DOHH2 (cell line): ENCODE data around the gene PTGR2.
A peak's percentile ranks its signal among the peaks of the same experiment; 100 is the strongest.

Experiments used
- H3F3A ChIP-seq: fragments of 200-600 bp; sonication (generic), shearing (Covaris generic); 2 replicates; pipeline ENCODE4 v1.6.0; 2016; ENCODE audit warnings: antibody characterized with exemption, mild to moderate bottlenecking; ENCODE audit not compliant: control insufficient read depth, insufficient read depth
- H3K27ac ChIP-seq: fragments of 200-600 bp; sonication (generic); 2 replicates; pipeline ENCODE4 v1.5.1; 2014; ENCODE audit warnings: low read depth, mild to moderate bottlenecking, low read length, moderate library complexity
- H3K27me3 ChIP-seq: fragments of 200-600 bp; sonication (generic); 2 replicates; pipeline ENCODE4 v1.6.1; 2014; ENCODE audit warnings: mild to moderate bottlenecking, low read length, mixed read lengths; ENCODE audit not compliant: control insufficient read depth
- H3K36me3 ChIP-seq: fragments of 200-600 bp; sonication (generic); 2 replicates; pipeline ENCODE4 v1.6.1; 2014; ENCODE audit warnings: mild to moderate bottlenecking, low read length, moderate library complexity, mixed read lengths; ENCODE audit not compliant: control insufficient read depth
- H3K4me1 ChIP-seq: fragments of 200-600 bp; sonication (generic); 2 replicates; pipeline ENCODE4 v1.6.1; 2014; ENCODE audit warnings: mild to moderate bottlenecking, low read length, mixed read lengths; ENCODE audit not compliant: control insufficient read depth
- H3K4me2 ChIP-seq: fragments of 200-600 bp; sonication (generic); 2 replicates; pipeline ENCODE4 v1.6.0; 2014; ENCODE audit warnings: mild to moderate bottlenecking, low read length, moderate library complexity
- H3K4me3 ChIP-seq: fragments of 200-600 bp; sonication (generic); 2 replicates; pipeline ENCODE4 v1.5.1; 2014; ENCODE audit warnings: mild to moderate bottlenecking, low read length, mixed read lengths
- H3K79me2 ChIP-seq: fragments of 200-600 bp; sonication (generic); 2 replicates; pipeline ENCODE4 v1.6.1; 2014; ENCODE audit warnings: mild to moderate bottlenecking, low read length, mixed read lengths; ENCODE audit not compliant: control insufficient read depth
- H3K9me2 ChIP-seq: fragments of 200-600 bp; sonication (generic); replicated peaks from 2 replicates; pipeline ENCODE4 v1.6.1; 2014; ENCODE audit warnings: mild to moderate bottlenecking, low read length, mixed read lengths; ENCODE audit not compliant: control insufficient read depth
- H3K9me3 ChIP-seq: fragments of 200-600 bp; sonication (generic); 2 replicates; pipeline ENCODE4 v1.6.1; 2014; ENCODE audit warnings: antibody characterized with exemption, low read length, mixed read lengths; ENCODE audit not compliant: control insufficient read depth, insufficient read depth
- H4K20me1 ChIP-seq: fragments of 200-600 bp; sonication (generic); 2 replicates; pipeline ENCODE4 v1.6.0; 2014; ENCODE audit warnings: low read depth, mild to moderate bottlenecking, antibody characterized with exemption, low read length, moderate library complexity; ENCODE audit not compliant: control insufficient read depth, insufficient read depth
- EZH2phosphoT487 ChIP-seq: fragments of 200-600 bp; sonication (generic); IDR thresholded peaks from 2 replicates; pipeline ENCODE4 v1.6.1; 2017; ENCODE audit warnings: borderline replicate concordance, mild to moderate bottlenecking, antibody characterized with exemption, low read length, moderate library complexity, mixed read lengths
- TF ChIP-seq, protein P1 (sequence below): fragments of 200-600 bp; sonication (generic); IDR thresholded peaks from one replicate; pipeline ENCODE4 v1.5.1; 2014; ENCODE audit warnings: antibody characterized with exemption, mild to moderate bottlenecking, low read depth, low read length; ENCODE audit not compliant: poor library complexity, severe bottlenecking

Gene PTGR2

DNA sequence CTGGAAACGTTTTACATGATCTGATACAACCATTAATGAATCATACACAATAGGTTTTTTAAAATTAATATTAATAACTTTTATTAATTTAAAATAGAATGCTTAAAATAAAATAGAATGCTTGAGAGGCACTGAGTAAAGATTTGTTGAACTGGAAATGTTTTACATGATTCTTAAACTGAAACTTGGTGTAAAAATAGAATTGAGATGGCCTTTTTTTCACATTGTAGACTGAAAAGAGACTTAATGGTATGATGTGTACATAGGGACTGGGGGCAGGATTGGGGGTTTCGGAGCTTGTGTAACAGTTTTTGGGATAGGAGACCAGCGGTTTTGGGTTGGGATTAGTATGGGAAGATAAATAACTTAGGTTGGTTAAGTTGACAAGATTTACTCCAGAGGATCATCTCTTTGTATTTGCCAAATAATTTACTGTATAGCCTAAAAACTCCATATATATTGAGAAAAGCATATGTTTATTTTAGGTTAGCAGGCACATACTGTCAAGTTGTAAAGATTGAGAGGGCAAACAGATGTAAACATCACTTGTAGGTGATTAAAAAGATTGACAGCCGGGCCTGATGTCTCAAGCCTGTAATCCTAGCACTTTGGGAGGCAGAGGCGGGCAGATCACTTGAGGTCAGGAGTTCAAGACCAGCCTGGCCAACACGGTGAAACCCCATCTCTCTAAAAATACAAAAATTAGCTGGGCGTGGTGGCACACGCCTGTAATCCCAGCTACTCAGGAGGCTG is 33.0 kb downstream of the PTGR2 start:
- no peaks in the 10 kb centered on the region for H4K20me1 ChIP-seq
- H3K27ac ChIP-seq, result no peak overlapping the region
- peaks cover 33% of the 10 kb centered on the region for H3K4me1 ChIP-seq
- H3K9me3 ChIP-seq, result no peaks in the 10 kb centered on the region
- H3K79me2 ChIP-seq, result peaks cover 52% of the 10 kb centered on the region
- H3F3A ChIP-seq, result no peaks in the 10 kb centered on the region
- peak overlapping the region; percentile 61 for H3K4me2 ChIP-seq
- TF ChIP-seq, protein P1, sequence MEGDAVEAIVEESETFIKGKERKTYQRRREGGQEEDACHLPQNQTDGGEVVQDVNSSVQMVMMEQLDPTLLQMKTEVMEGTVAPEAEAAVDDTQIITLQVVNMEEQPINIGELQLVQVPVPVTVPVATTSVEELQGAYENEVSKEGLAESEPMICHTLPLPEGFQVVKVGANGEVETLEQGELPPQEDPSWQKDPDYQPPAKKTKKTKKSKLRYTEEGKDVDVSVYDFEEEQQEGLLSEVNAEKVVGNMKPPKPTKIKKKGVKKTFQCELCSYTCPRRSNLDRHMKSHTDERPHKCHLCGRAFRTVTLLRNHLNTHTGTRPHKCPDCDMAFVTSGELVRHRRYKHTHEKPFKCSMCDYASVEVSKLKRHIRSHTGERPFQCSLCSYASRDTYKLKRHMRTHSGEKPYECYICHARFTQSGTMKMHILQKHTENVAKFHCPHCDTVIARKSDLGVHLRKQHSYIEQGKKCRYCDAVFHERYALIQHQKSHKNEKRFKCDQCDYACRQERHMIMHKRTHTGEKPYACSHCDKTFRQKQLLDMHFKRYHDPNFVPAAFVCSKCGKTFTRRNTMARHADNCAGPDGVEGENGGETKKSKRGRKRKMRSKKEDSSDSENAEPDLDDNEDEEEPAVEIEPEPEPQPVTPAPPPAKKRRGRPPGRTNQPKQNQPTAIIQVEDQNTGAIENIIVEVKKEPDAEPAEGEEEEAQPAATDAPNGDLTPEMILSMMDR, result no peak
- no peaks in the 10 kb centered on the region for H3K27me3 ChIP-seq
- no peaks in the 10 kb centered on the region for H3K9me2 ChIP-seq
- peak overlapping the region; percentile 88 for H3K4me3 ChIP-seq
- peaks cover 12% of the 10 kb centered on the region for H3K36me3 ChIP-seq

DNA sequence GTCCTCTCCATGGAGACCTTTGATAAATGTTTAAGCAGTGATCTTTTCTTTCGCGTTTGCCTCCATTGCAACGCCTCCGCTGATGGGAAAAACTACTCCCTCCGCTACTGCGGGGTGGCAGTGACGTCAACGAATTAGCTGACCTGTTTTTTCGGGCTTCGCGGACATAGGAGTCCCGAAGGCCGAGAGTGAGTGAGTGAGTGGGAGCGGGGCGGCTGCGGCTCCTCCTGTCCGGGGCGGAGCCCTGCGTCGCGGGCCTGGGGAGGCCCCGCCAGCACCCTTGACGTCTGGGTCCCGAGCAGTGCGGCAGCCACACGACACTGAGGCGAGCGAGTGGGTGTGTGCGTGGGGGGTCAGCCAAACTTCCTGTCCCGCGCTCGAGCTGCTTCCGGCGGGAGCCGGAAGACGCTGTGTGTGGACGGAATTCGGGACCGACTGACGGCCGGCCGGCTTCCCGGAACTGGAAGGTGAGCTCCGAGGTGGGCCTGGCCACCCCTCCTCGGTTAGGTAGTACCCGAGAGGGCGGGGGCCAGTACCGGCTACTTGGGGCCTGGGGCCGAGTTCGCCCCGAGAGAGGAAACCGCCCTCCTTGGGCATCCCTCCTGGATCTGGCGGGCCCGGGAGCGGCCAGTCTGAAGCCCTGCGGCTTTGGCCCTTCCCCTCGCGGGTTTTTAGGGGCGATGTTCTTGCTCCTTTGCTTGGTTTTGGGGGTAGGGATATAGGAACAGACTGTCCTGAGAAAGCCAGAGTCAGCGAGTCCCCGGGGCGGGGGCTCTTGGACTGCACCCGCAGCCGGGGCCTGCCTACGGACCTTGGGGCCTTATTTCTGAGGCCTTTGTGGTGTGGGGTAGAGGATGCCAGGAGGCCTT is 35.1 kb downstream of the PTGR2 start, which contains the start of gene ZNF410:
Gene ZNF410, plus strand, starts transcription at position 411 of the 869 bp plus-strand sequence. CDS start 5,317 bp downstream, outside the sequence.
- Histone ChIP-seq H3K4me3 (peak within 1 kb of the TSS; percentile 88), H3K27ac (peak within 1 kb of the TSS; percentile 71), H3K36me3 (peaks cover 12% of the 10 kb centered on the region), H3K4me1 (peaks cover 33% of the 10 kb centered on the region), H3K79me2 (peaks cover 71% of the 10 kb centered on the region), H3K9me2 (no peaks in the 10 kb centered on the region), H3K4me2 (peak within 1 kb of the TSS; percentile 61), H3K27me3 (no peaks in the 10 kb centered on the region), H3K9me3 (no peaks in the 10 kb centered on the region), H3F3A (no peaks in the 10 kb centered on the region), H4K20me1 (no peaks in the 10 kb centered on the region)
- TF ChIP-seq, protein P1, result no peak
- no peak for TF ChIP-seq EZH2phosphoT487

DNA sequence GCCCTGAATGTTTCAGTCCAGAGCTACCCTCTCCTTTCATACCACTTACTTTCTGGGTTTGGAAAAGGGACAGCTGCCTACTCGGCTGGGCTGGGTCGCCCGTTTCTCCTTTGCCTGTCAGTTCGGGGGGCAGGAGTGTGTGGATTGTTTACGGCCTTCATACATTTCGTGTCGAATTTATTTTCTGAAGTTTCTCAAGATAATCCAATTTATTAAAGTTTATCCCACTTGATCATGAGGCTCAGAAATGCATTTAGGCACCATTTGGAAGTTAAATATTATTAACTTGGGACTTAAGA is 35.6 kb downstream of the PTGR2 start:
- Histone ChIP-seq H3K4me1 (peaks cover 33% of the 10 kb centered on the region), H3K9me3 (no peaks in the 10 kb centered on the region), H3K4me3 (peak overlapping the region; percentile 88), H3K36me3 (peaks cover 16% of the 10 kb centered on the region), H3K4me2 (peak overlapping the region; percentile 61), H3F3A (no peaks in the 10 kb centered on the region), H3K27ac (peak overlapping the region; percentile 71), H4K20me1 (no peaks in the 10 kb centered on the region), H3K27me3 (no peaks in the 10 kb centered on the region), H3K9me2 (no peaks in the 10 kb centered on the region), H3K79me2 (peaks cover 76% of the 10 kb centered on the region)
- TF ChIP-seq, protein P1, result no peak
- TF ChIP-seq EZH2phosphoT487, result no peak
